ENCODE data around the gene IL15RA.

DNA sequence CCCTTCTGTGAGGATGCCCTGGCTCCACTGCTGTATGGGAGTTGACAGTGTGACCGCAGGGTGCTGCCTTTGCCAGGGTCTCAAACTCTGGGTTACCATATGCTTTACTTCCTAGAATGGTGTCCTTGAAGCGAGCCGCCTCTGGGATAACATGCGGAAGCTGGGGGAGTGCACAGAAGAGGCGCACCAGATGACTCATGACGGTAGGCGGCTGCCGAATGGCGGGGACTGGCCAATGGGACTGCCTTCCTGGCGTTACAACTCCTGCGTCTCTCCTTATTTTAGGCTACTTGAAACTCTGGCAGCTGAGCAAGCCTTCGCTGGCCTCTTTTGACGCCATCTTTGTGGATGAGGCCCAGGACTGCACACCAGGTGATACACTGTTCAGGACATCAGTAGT lies 60.0 kb downstream of the IL15RA start:
- TF ChIP-seq, protein P1, sequence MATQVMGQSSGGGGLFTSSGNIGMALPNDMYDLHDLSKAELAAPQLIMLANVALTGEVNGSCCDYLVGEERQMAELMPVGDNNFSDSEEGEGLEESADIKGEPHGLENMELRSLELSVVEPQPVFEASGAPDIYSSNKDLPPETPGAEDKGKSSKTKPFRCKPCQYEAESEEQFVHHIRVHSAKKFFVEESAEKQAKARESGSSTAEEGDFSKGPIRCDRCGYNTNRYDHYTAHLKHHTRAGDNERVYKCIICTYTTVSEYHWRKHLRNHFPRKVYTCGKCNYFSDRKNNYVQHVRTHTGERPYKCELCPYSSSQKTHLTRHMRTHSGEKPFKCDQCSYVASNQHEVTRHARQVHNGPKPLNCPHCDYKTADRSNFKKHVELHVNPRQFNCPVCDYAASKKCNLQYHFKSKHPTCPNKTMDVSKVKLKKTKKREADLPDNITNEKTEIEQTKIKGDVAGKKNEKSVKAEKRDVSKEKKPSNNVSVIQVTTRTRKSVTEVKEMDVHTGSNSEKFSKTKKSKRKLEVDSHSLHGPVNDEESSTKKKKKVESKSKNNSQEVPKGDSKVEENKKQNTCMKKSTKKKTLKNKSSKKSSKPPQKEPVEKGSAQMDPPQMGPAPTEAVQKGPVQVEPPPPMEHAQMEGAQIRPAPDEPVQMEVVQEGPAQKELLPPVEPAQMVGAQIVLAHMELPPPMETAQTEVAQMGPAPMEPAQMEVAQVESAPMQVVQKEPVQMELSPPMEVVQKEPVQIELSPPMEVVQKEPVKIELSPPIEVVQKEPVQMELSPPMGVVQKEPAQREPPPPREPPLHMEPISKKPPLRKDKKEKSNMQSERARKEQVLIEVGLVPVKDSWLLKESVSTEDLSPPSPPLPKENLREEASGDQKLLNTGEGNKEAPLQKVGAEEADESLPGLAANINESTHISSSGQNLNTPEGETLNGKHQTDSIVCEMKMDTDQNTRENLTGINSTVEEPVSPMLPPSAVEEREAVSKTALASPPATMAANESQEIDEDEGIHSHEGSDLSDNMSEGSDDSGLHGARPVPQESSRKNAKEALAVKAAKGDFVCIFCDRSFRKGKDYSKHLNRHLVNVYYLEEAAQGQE (IDR thresholded peaks at IDR 0.05) = no peak
- TF ChIP-seq, protein P2, sequence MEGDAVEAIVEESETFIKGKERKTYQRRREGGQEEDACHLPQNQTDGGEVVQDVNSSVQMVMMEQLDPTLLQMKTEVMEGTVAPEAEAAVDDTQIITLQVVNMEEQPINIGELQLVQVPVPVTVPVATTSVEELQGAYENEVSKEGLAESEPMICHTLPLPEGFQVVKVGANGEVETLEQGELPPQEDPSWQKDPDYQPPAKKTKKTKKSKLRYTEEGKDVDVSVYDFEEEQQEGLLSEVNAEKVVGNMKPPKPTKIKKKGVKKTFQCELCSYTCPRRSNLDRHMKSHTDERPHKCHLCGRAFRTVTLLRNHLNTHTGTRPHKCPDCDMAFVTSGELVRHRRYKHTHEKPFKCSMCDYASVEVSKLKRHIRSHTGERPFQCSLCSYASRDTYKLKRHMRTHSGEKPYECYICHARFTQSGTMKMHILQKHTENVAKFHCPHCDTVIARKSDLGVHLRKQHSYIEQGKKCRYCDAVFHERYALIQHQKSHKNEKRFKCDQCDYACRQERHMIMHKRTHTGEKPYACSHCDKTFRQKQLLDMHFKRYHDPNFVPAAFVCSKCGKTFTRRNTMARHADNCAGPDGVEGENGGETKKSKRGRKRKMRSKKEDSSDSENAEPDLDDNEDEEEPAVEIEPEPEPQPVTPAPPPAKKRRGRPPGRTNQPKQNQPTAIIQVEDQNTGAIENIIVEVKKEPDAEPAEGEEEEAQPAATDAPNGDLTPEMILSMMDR (IDR thresholded peaks at IDR 0.05; ENCODE audit: low read depth, low read length, missing input control) = no peak
- no peak for TF ChIP-seq YY1 (IDR thresholded peaks at IDR 0.05)
- TF ChIP-seq RXRA (IDR thresholded peaks at IDR 0.05) = no peak
- TF ChIP-seq, protein P3, sequence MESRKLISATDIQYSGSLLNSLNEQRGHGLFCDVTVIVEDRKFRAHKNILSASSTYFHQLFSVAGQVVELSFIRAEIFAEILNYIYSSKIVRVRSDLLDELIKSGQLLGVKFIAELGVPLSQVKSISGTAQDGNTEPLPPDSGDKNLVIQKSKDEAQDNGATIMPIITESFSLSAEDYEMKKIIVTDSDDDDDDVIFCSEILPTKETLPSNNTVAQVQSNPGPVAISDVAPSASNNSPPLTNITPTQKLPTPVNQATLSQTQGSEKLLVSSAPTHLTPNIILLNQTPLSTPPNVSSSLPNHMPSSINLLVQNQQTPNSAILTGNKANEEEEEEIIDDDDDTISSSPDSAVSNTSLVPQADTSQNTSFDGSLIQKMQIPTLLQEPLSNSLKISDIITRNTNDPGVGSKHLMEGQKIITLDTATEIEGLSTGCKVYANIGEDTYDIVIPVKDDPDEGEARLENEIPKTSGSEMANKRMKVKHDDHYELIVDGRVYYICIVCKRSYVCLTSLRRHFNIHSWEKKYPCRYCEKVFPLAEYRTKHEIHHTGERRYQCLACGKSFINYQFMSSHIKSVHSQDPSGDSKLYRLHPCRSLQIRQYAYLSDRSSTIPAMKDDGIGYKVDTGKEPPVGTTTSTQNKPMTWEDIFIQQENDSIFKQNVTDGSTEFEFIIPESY (IDR thresholded peaks at IDR 0.05) = no peak
- no peak for TF ChIP-seq JUND (IDR thresholded peaks at IDR 0.05)
- no peak for TF ChIP-seq TAF1 (conservative IDR thresholded peaks at IDR 0.05)
- TF ChIP-seq, protein P4, sequence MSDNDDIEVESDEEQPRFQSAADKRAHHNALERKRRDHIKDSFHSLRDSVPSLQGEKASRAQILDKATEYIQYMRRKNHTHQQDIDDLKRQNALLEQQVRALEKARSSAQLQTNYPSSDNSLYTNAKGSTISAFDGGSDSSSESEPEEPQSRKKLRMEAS (IDR thresholded peaks at IDR 0.05) = no peak
- no peak for TF ChIP-seq FOXA1 (IDR thresholded peaks at IDR 0.05)
- TF ChIP-seq HNF4G (IDR thresholded peaks at IDR 0.05) = no peak
- no peak for TF ChIP-seq HNF4A (conservative IDR thresholded peaks at IDR 0.05)
- TF ChIP-seq EGR1 (IDR thresholded peaks at IDR 0.05; ENCODE audit: low read depth in 2 of 2) = no peak
- TF ChIP-seq RAD21 (IDR thresholded peaks at IDR 0.05) = no peak
- TF ChIP-seq GABPA (IDR thresholded peaks at IDR 0.05 in 1 of 2, conservative IDR thresholded peaks at IDR 0.05 in 1 of 2) = no peak
